DND-41 (cell line): Measurements from ENCODE around the gene DUSP7.

Source experiments
- EZH2 ChIP-seq: IDR thresholded peaks from 3 replicates; pipeline ENCODE4 v1.6.1; 2012; ENCODE audit warnings: borderline replicate concordance, low read depth, mild to moderate bottlenecking, moderate library complexity, low read length, inconsistent platforms; ENCODE audit not compliant: severe bottlenecking
- TF ChIP-seq, protein P1 (sequence below): IDR thresholded peaks from 2 replicates; pipeline ENCODE4 v1.5.1; 2012; ENCODE audit warnings: borderline replicate concordance, low read length, moderate library complexity, mild to moderate bottlenecking; ENCODE audit not compliant: poor library complexity, severe bottlenecking; ENCODE audit errors: extremely low read depth

- TF ChIP-seq, protein P1, sequence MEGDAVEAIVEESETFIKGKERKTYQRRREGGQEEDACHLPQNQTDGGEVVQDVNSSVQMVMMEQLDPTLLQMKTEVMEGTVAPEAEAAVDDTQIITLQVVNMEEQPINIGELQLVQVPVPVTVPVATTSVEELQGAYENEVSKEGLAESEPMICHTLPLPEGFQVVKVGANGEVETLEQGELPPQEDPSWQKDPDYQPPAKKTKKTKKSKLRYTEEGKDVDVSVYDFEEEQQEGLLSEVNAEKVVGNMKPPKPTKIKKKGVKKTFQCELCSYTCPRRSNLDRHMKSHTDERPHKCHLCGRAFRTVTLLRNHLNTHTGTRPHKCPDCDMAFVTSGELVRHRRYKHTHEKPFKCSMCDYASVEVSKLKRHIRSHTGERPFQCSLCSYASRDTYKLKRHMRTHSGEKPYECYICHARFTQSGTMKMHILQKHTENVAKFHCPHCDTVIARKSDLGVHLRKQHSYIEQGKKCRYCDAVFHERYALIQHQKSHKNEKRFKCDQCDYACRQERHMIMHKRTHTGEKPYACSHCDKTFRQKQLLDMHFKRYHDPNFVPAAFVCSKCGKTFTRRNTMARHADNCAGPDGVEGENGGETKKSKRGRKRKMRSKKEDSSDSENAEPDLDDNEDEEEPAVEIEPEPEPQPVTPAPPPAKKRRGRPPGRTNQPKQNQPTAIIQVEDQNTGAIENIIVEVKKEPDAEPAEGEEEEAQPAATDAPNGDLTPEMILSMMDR = no peak
- TF ChIP-seq EZH2 = no peak
Observed at GRCh38 chr3:52059781-52060180, 3.4 kb upstream of the DUSP7 start.
